NT2/D1 (cell line): ENCODE measurements around the gene SLC18A3.

Experiments
- SUZ12 ChIP-seq: IDR thresholded peaks from 2 replicates; pipeline ENCODE4 v1.6.1; 2011; ENCODE audit not compliant: insufficient read length, insufficient read depth; ENCODE audit errors: extremely low read depth
- YY1 ChIP-seq: IDR thresholded peaks from 2 replicates; pipeline ENCODE4 v1.6.1; 2011; ENCODE audit not compliant: insufficient read length, insufficient read depth
- ZNF274 ChIP-seq: IDR thresholded peaks from 2 replicates; pipeline ENCODE4 v1.6.1; 2011; ENCODE audit warnings: mild to moderate bottlenecking, low read depth, low read length

DNA sequence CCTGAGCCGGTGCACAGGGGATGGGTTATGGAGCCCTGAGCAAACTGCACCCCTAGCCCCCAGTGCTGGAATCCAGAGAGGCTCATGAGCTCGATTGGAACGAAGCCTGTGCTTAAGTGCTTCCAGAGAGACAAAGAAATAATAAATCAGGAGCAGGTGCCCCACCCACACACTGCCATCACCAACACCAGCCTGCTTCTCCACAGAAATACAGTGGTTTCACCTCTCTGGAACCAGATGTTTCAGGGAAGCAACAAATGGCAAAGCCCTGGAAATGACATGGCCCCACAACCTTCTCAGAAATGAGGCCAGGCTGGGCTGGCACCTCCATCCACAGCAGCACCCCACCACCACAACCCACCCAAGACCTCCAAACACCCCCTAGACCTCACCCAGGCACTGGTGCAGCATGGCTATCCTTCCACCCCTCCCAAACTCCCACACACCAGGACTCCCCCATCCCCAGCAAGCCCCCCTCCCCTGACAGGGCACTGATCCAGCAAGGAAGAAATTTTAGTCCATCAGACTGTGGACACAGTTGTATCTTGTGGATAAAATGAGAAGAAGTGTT is 4.1 kb upstream of the SLC18A3 start:
- TF ChIP-seq YY1 (no peak), SUZ12 (no peak), ZNF274 (no peak)
